ENCODE data around the gene SHD. TPM values are rescaled to one million over a fixed set of nuclear protein-coding genes. Genes with fewer than 3 reads are reported as not detected.

The SHD gene
- total and polyA plus RNA-seq, 2 experiments from 2014 or later: 1.8 to 8.0 TPM

DNA sequence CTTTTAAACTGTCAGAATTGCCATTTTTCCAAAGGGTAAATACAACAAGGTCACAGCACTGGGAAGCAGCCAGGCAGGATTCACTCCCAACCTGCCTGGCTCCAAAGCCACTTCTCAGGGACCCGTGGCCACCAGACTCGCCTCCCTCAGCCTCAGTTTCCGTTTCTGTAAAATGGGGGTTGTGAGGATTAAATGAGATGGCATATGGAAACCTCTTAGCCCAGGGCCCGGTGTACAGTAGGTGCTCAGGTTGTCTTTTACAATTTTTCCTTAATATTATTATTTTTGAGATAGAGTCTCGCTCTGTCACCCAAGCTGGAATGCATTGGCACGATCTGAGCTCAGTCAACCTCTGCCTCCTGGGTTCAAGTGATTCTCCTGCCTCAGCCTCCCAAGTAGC lies 22.0 kb upstream of the SHD start:
- ATAC-seq (no peak), DNase-seq (ENCODE audit: low spot score) (no peak)
- Mint-ChIP-seq H3K27me3 (ENCODE audit: insufficient read depth, low read depth, poor library complexity) (peaks cover 6% of the 10 kb centered on the region), H3K27ac (no peak overlapping the region), H3K36me3 (ENCODE audit: low read depth) (peaks cover 73% of the 10 kb centered on the region), H3K9me3 (peaks cover 26% of the 10 kb centered on the region), H3K4me3 (no peak overlapping the region), H3K4me1 (no peaks in the 10 kb centered on the region)
- H3F3A ChIP-seq (replicated peaks; ENCODE audit: low read depth): no peaks in the 10 kb centered on the region
- H3K4me2 ChIP-seq: no peak overlapping the region
- TF ChIP-seq STAT1 (IDR thresholded peaks at IDR 0.05; ENCODE audit: unreplicated experiment) (no peak), CREB1 (CRISPR knock-in tag; IDR thresholded peaks at IDR 0.05; ENCODE audit: low read depth) (no peak), EZH2phosphoT487 (IDR thresholded peaks at IDR 0.05; ENCODE audit: unreplicated experiment) (no peak), ZNF114 (CRISPR knock-in tag; IDR thresholded peaks at IDR 0.05) (no peak), JUNB (IDR thresholded peaks at IDR 0.05; ENCODE audit: unreplicated experiment) (no peak), NANOG (IDR thresholded peaks at IDR 0.05; ENCODE audit: borderline replicate concordance) (no peak), POLR2AphosphoS5 (IDR thresholded peaks at IDR 0.05; ENCODE audit: low read depth) (no peak), EZH2 (IDR thresholded peaks at IDR 0.05; ENCODE audit: low read depth, unreplicated experiment) (no peak), ZNF331 (CRISPR knock-in tag; IDR thresholded peaks at IDR 0.05; ENCODE audit: low read depth) (no peak)
- TF ChIP-seq, protein P1, sequence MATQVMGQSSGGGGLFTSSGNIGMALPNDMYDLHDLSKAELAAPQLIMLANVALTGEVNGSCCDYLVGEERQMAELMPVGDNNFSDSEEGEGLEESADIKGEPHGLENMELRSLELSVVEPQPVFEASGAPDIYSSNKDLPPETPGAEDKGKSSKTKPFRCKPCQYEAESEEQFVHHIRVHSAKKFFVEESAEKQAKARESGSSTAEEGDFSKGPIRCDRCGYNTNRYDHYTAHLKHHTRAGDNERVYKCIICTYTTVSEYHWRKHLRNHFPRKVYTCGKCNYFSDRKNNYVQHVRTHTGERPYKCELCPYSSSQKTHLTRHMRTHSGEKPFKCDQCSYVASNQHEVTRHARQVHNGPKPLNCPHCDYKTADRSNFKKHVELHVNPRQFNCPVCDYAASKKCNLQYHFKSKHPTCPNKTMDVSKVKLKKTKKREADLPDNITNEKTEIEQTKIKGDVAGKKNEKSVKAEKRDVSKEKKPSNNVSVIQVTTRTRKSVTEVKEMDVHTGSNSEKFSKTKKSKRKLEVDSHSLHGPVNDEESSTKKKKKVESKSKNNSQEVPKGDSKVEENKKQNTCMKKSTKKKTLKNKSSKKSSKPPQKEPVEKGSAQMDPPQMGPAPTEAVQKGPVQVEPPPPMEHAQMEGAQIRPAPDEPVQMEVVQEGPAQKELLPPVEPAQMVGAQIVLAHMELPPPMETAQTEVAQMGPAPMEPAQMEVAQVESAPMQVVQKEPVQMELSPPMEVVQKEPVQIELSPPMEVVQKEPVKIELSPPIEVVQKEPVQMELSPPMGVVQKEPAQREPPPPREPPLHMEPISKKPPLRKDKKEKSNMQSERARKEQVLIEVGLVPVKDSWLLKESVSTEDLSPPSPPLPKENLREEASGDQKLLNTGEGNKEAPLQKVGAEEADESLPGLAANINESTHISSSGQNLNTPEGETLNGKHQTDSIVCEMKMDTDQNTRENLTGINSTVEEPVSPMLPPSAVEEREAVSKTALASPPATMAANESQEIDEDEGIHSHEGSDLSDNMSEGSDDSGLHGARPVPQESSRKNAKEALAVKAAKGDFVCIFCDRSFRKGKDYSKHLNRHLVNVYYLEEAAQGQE (IDR thresholded peaks at IDR 0.05; ENCODE audit: unreplicated experiment): no peak
- TF ChIP-seq, protein P2, sequence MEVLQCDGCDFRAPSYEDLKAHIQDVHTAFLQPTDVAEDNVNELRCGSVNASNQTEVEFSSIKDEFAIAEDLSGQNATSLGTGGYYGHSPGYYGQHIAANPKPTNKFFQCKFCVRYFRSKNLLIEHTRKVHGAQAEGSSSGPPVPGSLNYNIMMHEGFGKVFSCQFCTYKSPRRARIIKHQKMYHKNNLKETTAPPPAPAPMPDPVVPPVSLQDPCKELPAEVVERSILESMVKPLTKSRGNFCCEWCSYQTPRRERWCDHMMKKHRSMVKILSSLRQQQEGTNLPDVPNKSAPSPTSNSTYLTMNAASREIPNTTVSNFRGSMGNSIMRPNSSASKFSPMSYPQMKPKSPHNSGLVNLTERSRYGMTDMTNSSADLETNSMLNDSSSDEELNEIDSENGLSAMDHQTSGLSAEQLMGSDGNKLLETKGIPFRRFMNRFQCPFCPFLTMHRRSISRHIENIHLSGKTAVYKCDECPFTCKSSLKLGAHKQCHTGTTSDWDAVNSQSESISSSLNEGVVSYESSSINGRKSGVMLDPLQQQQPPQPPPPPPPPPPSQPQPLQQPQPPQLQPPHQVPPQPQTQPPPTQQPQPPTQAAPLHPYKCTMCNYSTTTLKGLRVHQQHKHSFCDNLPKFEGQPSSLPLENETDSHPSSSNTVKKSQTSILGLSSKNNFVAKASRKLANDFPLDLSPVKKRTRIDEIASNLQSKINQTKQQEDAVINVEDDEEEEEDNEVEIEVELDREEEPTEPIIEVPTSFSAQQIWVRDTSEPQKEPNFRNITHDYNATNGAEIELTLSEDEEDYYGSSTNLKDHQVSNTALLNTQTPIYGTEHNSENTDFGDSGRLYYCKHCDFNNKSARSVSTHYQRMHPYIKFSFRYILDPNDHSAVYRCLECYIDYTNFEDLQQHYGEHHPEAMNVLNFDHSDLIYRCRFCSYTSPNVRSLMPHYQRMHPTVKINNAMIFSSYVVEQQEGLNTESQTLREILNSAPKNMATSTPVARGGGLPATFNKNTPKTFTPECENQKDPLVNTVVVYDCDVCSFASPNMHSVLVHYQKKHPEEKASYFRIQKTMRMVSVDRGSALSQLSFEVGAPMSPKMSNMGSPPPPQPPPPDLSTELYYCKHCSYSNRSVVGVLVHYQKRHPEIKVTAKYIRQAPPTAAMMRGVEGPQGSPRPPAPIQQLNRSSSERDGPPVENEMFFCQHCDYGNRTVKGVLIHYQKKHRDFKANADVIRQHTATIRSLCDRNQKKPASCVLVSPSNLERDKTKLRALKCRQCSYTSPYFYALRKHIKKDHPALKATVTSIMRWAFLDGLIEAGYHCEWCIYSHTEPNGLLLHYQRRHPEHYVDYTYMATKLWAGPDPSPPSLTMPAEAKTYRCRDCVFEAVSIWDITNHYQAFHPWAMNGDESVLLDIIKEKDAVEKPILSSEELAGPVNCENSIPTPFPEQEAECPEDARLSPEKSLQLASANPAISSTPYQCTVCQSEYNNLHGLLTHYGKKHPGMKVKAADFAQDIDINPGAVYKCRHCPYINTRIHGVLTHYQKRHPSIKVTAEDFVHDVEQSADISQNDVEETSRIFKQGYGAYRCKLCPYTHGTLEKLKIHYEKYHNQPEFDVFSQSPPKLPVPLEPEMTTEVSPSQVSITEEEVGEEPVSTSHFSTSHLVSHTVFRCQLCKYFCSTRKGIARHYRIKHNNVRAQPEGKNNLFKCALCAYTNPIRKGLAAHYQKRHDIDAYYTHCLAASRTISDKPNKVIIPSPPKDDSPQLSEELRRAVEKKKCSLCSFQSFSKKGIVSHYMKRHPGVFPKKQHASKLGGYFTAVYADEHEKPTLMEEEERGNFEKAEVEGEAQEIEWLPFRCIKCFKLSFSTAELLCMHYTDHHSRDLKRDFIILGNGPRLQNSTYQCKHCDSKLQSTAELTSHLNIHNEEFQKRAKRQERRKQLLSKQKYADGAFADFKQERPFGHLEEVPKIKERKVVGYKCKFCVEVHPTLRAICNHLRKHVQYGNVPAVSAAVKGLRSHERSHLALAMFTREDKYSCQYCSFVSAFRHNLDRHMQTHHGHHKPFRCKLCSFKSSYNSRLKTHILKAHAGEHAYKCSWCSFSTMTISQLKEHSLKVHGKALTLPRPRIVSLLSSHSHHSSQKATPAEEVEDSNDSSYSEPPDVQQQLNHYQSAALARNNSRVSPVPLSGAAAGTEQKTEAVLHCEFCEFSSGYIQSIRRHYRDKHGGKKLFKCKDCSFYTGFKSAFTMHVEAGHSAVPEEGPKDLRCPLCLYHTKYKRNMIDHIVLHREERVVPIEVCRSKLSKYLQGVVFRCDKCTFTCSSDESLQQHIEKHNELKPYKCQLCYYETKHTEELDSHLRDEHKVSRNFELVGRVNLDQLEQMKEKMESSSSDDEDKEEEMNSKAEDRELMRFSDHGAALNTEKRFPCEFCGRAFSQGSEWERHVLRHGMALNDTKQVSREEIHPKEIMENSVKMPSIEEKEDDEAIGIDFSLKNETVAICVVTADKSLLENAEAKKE (CRISPR knock-in tag; IDR thresholded peaks at IDR 0.05): no peak
- TF ChIP-seq, protein P3, sequence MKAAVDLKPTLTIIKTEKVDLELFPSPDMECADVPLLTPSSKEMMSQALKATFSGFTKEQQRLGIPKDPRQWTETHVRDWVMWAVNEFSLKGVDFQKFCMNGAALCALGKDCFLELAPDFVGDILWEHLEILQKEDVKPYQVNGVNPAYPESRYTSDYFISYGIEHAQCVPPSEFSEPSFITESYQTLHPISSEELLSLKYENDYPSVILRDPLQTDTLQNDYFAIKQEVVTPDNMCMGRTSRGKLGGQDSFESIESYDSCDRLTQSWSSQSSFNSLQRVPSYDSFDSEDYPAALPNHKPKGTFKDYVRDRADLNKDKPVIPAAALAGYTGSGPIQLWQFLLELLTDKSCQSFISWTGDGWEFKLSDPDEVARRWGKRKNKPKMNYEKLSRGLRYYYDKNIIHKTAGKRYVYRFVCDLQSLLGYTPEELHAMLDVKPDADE (IDR thresholded peaks at IDR 0.05): no peak
- TF ChIP-seq, protein P4, sequence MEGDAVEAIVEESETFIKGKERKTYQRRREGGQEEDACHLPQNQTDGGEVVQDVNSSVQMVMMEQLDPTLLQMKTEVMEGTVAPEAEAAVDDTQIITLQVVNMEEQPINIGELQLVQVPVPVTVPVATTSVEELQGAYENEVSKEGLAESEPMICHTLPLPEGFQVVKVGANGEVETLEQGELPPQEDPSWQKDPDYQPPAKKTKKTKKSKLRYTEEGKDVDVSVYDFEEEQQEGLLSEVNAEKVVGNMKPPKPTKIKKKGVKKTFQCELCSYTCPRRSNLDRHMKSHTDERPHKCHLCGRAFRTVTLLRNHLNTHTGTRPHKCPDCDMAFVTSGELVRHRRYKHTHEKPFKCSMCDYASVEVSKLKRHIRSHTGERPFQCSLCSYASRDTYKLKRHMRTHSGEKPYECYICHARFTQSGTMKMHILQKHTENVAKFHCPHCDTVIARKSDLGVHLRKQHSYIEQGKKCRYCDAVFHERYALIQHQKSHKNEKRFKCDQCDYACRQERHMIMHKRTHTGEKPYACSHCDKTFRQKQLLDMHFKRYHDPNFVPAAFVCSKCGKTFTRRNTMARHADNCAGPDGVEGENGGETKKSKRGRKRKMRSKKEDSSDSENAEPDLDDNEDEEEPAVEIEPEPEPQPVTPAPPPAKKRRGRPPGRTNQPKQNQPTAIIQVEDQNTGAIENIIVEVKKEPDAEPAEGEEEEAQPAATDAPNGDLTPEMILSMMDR (conservative IDR thresholded peaks at IDR 0.05; ENCODE audit: low read depth in 2 of 2): no peak
- peaks cover 20% of the 10 kb centered on the region for H3K36me3 ChIP-seq (ENCODE audit: insufficient read depth)
- no peaks in the 10 kb centered on the region; the same call in 1 of the 2 replicates for H4K20me1 ChIP-seq (replicated peaks; ENCODE audit: insufficient read depth)
- H3K27me3 ChIP-seq (ENCODE audit: insufficient read depth): no peaks in the 10 kb centered on the region
- H3K79me2 ChIP-seq (replicated peaks; ENCODE audit: insufficient read depth): no peaks in the 10 kb centered on the region
- H3K4me1 ChIP-seq (ENCODE audit: insufficient read depth): no peaks in the 10 kb centered on the region
- no peak overlapping the region for H2AFZ ChIP-seq
- H3K9me2 ChIP-seq (ENCODE audit: insufficient read depth): no peaks in the 10 kb centered on the region
- no peak overlapping the region for H3K27ac ChIP-seq (ENCODE audit: low read depth)
- no peak overlapping the region for H3K4me3 ChIP-seq

All from GM23338 (cell line).